ENCODE measurements around the gene SCUBE3. TPM values are rescaled to one million over a fixed set of nuclear protein-coding genes. Genes with fewer than 3 reads are reported as not detected.

The SCUBE3 gene
- total RNA-seq, 2 donors from 2014 or later = 0.20 to 0.74 TPM

GRCh38 chr6:35253249-35253648, 39.5 kb downstream of the SCUBE3 start:
- DNase-seq = no peak
- Histone ChIP-seq H3K36me3 (no peaks in the 10 kb centered on the region), H3K27ac (no peak overlapping the region), H3K4me1 (no peaks in the 10 kb centered on the region), H3K27me3 (no peaks in the 10 kb centered on the region), H3K9me3 (no peaks in the 10 kb centered on the region), H3K4me3 (no peak overlapping the region), H3K9ac (ENCODE audit: low read depth in 2 of 2, low read length in 2 of 2) (no peak overlapping the region)
- TF ChIP-seq, protein P1, sequence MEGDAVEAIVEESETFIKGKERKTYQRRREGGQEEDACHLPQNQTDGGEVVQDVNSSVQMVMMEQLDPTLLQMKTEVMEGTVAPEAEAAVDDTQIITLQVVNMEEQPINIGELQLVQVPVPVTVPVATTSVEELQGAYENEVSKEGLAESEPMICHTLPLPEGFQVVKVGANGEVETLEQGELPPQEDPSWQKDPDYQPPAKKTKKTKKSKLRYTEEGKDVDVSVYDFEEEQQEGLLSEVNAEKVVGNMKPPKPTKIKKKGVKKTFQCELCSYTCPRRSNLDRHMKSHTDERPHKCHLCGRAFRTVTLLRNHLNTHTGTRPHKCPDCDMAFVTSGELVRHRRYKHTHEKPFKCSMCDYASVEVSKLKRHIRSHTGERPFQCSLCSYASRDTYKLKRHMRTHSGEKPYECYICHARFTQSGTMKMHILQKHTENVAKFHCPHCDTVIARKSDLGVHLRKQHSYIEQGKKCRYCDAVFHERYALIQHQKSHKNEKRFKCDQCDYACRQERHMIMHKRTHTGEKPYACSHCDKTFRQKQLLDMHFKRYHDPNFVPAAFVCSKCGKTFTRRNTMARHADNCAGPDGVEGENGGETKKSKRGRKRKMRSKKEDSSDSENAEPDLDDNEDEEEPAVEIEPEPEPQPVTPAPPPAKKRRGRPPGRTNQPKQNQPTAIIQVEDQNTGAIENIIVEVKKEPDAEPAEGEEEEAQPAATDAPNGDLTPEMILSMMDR (IDR thresholded peaks at IDR 0.05) = no peak
- intact Hi-C loops (cut with DNase I) = no loop called here

GRCh38 chr6:35258336-35258735, 44.6 kb downstream of the SCUBE3 start:
- intact Hi-C loops (cut with DNase I) = no loop called here
- H3K4me3 ChIP-seq = peak overlapping the region; percentile 87
- H3K27me3 ChIP-seq = no peaks in the 10 kb centered on the region
- H3K9ac ChIP-seq (ENCODE audit: low read depth in 2 of 2, low read length in 2 of 2) = peak overlapping the region; percentile 58 to 86
- TF ChIP-seq, protein P1 (IDR thresholded peaks at IDR 0.05) = no peak
- no peaks in the 10 kb centered on the region for H3K4me1 ChIP-seq
- no peaks in the 10 kb centered on the region for H3K9me3 ChIP-seq
- H3K27ac ChIP-seq = no peak overlapping the region
- H3K36me3 ChIP-seq = no peaks in the 10 kb centered on the region
- DNase-seq = no peak

DNA sequence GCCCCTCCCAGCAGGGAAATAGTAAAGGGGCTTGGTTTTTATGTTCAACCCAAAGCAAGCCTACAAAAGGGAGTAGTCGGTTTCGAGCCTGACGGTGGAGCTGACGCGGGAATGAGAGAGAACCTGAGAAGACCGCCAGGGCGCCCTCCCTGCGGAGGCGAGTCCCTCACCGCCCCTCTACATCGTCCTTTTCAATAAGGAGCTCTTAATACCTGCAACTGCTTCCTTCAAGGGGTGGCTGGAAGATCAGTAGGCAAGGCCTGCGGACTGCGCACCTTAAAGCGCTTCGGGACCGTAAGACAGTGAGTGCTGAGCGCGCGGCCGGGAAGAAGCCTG, 45.1 kb downstream of the SCUBE3 start:
- no peak for DNase-seq
- intact Hi-C loops (cut with DNase I) = no loop called here

DNA sequence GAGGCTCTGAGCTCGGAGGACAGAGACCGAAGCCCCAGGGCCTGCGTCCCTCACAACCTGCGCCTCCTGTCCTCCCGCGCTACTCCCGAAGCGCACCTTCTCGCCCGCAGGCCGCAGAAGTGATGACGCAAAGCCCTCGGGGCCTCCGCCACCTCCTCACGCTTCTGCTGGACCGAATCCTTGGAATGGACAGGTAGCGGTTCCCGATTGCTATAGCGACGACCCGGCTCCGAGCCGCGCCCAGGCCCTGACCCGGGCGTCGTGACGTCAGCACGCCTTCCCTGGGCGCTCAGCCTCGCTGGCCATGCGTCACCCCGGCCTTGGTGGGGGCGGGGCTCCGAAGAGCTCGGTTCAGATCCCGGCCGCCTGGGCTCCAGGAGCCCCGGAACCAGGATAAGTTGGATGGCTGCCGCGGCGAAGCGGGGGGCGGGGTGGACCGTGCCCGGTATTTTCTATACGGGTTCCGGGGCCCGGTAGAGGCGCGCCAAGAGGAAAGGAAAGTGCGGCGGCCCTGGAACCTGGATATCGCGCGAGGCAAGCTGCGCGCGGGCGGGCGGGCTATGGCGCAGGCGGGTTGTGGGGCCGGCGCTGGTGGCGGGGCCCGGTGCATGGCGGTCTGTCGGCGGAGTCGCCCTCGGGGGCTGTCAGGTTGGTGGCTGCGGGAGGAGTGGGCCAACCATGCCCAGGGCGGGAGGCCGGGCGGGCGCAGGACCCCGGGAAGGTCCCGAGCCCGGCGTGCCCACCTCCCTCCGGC, 45.6 kb downstream of the SCUBE3 start, which contains the start of gene ZNF76:
Gene ZNF76, plus strand, starts transcription at position 542 of the 754 bp plus-strand sequence. CDS start 21,417 bp downstream, outside the sequence.
- Histone ChIP-seq H3K27ac (peak within 1 kb of the TSS; percentile 91), H3K27me3 (no peaks in the 10 kb centered on the region), H3K4me1 (no peaks in the 10 kb centered on the region), H3K9me3 (no peaks in the 10 kb centered on the region), H3K4me3 (peak within 1 kb of the TSS; percentile 87), H3K9ac (ENCODE audit: low read depth in 2 of 2, low read length in 2 of 2) (peak within 1 kb of the TSS; percentile 86 to 92), H3K36me3 (no peaks in the 10 kb centered on the region)
- TF ChIP-seq, protein P1 (IDR thresholded peaks at IDR 0.05) = no peak
- intact Hi-C loops (cut with DNase I) = no loop called here
- peak; percentile 98 for DNase-seq

More for the DNA sequence above, 45.1 kb downstream of the SCUBE3 start:
- Histone ChIP-seq H3K9ac (ENCODE audit: low read depth in 2 of 2, low read length in 2 of 2) (peak overlapping the region; percentile 58 to 86), H3K27ac (peak overlapping the region; percentile 91), H3K27me3 (no peaks in the 10 kb centered on the region), H3K4me1 (no peaks in the 10 kb centered on the region), H3K4me3 (peak overlapping the region; percentile 87), H3K9me3 (no peaks in the 10 kb centered on the region), H3K36me3 (no peaks in the 10 kb centered on the region)
- TF ChIP-seq, protein P1 (IDR thresholded peaks at IDR 0.05) = no peak

GRCh38 chr6:35259948-35260590, 46.3 kb downstream of the SCUBE3 start:
- TF ChIP-seq, protein P1 (IDR thresholded peaks at IDR 0.05) = no peak
- peak; percentile 81 for DNase-seq
- H3K27me3 ChIP-seq = no peaks in the 10 kb centered on the region
- no peaks in the 10 kb centered on the region for H3K4me1 ChIP-seq
- intact Hi-C loops (cut with DNase I) = no loop called here
- peak overlapping the region; percentile 86 to 92 for H3K9ac ChIP-seq (ENCODE audit: low read depth in 2 of 2, low read length in 2 of 2)
- peak overlapping the region; percentile 87 for H3K4me3 ChIP-seq
- H3K27ac ChIP-seq = peak overlapping the region; percentile 91
- H3K9me3 ChIP-seq = no peaks in the 10 kb centered on the region
- no peaks in the 10 kb centered on the region for H3K36me3 ChIP-seq

All from colonic mucosa (tissue), 4 donors.